NCI-H2107 (cell line): ENCODE results near the gene SH3GL3.

Experiments
- DNase-seq: peaks from one replicate; lab custom pipeline; 2025; lab: John Stamatoyannopoulos, UW

The SH3GL3 gene

GRCh38 chr15:83565553-83566159, 118.5 kb downstream of the SH3GL3 start:
- DNase-seq, result no peak

DNA sequence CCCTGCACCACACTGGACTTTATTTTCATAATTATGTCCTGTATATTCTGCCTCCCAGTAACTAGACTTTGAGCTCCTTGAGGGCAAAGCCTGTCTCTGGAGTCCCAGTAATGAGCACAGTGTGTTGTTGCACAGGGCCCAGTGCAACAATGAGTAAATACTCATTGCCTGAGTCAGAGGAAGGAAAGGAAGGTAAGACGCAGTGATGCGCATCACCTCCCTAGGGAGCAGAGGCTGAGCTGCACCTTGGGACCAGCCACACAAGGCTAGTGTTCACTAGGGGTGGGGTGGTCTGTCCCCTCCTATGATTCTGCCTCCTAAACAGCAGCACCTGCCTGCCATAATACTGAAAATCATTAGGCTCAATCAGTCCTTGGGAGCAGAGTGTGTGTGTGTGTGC, 120.2 kb downstream of the SH3GL3 start:
- DNase-seq, result no peak

DNA sequence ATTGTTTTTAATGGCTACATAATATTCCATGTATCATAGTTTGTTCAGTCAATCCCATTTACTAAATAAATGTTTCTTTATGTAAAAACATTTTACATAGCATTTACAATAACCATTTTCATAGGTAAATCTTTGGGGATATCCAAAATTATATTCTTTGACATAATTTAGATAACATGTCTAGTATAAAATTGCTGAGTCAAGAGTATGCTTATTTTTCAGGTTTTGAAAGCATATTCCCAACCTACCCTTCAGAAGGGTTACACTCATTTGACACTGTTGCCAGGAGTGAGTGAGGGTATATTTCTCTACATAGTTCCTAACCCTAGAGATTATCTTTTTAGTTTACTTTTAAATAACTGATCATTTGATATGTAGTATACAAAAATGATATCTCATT, 122.2 kb downstream of the SH3GL3 start:
- DNase-seq, result no peak

GRCh38 chr15:83570756-83571155, 123.6 kb downstream of the SH3GL3 start:
- no peak for DNase-seq

DNA sequence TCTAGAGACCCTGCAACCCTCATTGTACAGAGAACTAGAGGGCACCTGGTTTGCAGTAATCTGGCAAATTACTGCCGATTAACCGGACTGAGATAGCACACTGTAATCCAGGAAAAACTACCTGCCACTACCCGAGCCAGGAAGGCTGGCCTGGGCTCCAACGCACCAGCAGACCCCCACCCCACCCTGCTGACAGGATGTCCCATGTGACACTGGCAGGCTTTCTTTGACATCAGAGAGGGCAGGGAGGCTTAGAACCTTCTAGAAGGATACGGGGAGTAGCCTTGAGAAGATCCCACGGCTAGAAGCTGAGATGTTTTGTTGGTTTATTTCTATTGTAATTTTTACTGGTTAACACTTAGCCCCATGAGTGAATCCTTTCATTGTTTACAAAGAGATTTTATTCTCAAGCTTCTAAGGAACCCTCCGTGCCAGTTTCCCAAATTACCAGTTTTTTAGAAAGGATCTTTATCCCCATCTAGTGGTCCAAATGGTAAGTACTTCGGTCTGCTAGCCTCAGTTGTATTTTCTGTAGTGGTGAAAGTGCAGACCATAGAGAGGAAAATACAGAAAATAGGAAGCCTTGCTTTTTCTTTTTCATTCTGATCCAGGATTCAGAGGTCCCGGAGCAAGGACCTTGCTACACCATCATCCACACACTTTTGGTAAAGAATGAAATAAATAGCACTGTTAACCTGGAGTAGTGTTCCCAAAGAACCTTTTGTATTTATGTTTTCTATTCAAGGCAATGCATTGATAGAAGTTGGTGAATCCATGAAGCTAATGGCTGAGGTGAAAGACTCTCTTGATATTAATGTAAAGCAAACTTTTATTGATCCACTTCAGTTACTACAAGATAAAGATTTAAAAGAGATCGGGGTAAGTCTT, 124.9 kb downstream of the SH3GL3 start:
- no peak for DNase-seq

DNA sequence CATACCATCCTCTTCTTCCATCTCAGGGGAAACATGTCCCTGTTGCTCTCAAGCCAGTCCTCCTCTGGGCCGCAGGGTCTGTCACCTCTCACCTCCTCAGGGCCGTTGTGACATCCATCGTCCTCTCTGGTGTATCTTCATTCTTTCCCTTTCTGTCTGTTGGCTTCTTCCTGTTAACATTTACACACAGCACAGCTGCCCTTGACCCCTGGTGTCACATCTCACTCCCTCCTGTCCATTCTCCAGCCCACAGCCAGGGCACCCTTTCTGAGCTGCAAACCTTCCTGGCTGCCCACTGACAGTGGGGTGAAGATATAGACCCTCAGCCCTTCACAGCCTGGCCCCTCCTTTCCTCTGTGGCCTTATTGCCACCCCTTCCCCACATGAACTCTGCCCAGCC, 127.2 kb downstream of the SH3GL3 start:
- no peak for DNase-seq

- no peak for DNase-seq
Observed at GRCh38 chr15:83578691-83579090, 131.6 kb downstream of the SH3GL3 start.

DNA sequence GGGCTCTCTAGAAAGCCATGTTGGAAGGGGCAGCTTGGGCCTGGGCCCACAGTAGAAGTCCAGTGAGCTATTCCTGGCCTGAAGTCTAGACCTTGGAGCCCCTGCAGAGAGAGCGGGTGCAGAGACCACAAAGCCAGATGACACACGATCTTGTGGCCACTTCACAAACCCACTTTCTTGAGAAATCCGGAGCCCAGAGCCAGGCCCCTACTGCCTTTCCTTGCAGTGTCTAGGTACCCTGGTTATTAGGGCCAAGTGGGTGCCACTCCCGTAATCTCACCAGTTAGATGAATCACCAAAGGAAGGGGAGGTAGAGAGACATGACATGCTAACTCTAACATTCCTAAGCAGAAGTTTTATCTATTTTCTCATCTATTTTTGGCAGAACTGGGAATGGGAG, 134.2 kb downstream of the SH3GL3 start:
- no peak for DNase-seq

GRCh38 chr15:83582381-83582780, 135.2 kb downstream of the SH3GL3 start:
- DNase-seq, result no peak

DNA sequence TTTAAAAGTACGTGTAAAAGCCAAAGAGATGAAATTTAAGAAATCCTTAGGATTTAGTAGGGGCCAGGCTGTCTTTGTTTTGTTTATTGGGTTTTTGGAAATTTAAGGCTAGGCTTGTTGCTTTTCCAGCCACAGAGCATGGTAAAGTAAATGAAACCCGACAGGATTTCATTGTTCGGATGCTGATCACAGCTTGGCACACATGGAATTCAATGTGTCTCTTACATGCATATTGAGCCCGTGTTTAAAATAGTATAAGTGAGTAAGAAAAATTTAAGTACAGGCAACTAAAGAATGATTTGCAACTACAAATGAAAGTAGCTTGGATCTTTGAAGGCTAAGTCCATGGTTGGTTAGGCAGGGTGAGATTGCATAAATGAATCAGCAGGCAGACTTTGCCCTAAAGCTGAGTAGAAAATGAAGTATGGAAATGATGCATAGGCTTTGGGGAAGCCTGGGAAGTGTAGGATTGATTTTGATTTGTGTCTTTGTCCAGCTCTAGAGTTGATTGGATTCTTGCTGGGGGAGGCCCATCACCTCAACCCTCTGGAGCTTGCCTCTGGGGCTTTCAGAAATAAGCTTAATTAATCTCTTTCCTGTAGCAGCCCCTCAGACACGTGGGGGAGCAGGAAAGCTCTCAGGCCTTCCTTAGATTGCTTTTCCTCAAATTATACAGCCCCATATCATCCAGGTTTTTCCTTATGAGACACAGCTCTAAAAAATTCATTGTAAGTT, 138.6 kb downstream of the SH3GL3 start:
- no peak for DNase-seq

- no peak for DNase-seq
Observed at GRCh38 chr15:83587091-83587490, 139.9 kb downstream of the SH3GL3 start.

GRCh38 chr15:83588441-83588840, 141.3 kb downstream of the SH3GL3 start:
- DNase-seq, result no peak

DNA sequence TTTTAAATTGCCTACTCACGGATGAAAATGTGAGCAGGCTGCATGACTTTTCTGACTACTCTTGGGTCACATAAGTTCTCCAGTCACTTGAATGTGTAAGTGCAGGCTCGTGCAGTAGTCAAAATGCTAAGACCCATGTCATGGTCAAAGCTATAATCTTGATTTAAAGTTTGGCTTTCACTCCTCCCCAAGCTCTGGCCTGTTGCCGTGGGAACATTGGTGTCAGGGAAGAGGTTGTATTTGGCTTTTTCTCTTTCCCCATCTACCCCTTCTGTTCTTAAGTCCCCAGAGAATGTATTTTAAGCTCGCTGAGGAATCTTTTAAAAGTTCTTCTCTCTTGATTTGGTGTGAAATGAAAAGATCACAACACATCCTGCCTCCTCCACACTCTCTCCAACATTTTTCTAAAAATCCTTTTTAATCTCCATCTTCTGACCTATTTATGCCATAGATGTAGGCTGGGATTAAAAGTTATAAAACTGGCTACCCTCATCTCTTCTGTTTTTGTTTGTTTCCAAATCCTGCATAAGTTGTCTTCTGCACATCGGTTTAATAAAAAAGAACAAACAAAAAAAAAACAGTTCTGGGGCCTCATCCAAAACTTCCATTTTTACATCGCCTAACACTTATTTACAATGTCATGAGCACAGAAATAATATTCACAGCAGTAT, 145.4 kb downstream of the SH3GL3 start:
- no peak for DNase-seq

GRCh38 chr15:83595191-83595590, 148.1 kb downstream of the SH3GL3 start:
- DNase-seq, result no peak

- DNase-seq, result no peak
Observed at GRCh38 chr15:83598031-83598430, 150.9 kb downstream of the SH3GL3 start.

GRCh38 chr15:83602021-83602420, 154.9 kb downstream of the SH3GL3 start:
- no peak for DNase-seq

- no peak for DNase-seq
Observed at GRCh38 chr15:83604549-83604948, 157.4 kb downstream of the SH3GL3 start.

DNA sequence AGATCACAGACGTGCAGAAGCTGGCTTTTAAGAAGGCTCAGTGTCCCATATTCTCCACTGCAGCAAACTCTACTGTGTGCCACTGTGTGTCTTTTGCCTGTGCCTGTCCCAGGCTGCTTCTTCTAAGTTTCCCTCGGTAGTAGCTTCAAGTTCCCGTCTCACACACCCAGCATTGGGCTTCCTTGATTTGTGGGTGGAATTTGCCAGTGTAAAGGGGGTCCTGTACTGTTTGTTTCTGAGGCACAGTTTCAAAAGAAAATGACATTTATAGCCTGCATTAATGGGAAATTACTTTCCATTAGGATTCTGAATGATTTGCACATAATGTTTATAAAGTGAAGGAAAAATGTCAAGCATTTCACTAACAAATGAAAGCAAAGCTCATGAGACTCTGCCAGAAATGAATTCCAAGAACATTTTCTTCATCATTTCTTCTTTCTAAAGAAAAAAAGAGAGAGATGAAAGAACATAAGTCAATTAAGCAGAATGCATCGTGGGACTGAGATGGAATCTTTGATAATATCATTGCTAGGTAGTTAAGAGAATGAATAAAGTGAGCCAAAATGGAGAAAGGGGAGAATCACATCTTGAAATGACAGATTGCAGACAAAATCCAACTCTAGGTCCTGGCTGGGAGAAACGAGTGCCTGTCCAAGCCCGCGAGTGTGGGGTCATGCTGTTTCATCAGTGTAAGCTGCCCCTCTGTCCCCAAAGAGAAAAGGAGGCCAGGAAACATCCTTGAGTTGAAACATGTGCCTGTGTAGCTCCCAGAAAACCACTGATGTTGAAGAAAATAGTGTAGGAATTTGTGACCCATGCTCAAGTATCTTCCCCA, 158.2 kb downstream of the SH3GL3 start:
- DNase-seq, result no peak

DNA sequence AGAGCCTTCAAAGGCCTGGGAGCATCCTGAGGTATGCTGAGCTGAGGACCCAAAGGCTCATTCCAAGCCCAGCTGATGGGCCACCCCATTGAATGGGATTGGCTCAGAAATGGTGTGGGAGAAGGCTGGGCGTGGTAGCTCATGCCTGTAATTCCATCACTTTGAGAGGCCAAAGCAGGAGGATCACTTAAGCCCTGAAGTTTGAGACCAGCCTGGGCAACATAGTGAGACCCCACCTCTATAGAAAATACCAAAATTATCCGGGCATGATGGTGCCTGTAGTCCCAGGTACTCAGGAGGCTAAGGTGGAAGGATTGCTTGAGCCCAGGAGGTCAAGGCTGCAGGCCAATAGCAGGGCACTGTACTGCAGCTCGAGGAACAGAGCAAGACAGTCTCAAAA, 163.0 kb downstream of the SH3GL3 start:
- DNase-seq, result no peak

GRCh38 chr15:83610901-83611685, 164.0 kb downstream of the SH3GL3 start:
- DNase-seq, result no peak

GRCh38 chr15:83612226-83612625, 165.1 kb downstream of the SH3GL3 start:
- no peak for DNase-seq
